Activated T-cell treated with anti-CD3 and anti-CD28 coated beads for 4 hours (primary cell): Measurements from ENCODE around the gene EVX1.

Experiments used
- DNase-seq: peaks from one replicate; pipeline ENCODE4 v3.0.0-alpha.2; 2020

EVX1 gene

DNA sequence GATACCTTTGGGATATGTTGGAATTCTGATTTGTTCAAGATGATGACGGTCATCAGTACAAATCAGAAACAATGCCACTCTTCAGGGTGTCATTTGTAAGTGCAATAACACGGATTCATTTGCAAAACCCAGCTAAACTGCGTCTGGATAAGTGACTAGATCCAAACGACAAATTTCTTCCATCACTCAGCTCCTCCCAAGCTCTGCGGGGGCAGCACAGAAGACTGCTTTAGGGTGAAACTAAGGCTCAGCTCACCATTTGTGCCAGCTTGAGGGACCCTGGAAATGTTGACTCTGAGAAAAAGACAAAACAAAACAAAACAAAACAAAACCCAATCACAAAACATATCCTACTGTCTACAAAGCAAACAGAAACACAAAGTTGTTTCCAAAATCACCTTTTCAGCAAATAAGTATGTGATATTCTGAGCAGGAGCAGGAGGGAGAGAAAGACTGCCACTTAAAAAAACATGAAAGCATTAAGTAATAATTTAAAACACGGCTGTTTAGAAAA is 8.0 kb downstream of the EVX1 start:
- DNase-seq: no peak

GRCh38 chr7:27251136-27251651 is 8.6 kb downstream of the EVX1 start:
- DNase-seq: no peak

- no peak for DNase-seq
These were observed 9.3 kb downstream of the EVX1 start for GRCh38 chr7:27251652-27252590.

- no peak for DNase-seq
These were observed 12.0 kb downstream of the EVX1 start for GRCh38 chr7:27254625-27255024.

DNA sequence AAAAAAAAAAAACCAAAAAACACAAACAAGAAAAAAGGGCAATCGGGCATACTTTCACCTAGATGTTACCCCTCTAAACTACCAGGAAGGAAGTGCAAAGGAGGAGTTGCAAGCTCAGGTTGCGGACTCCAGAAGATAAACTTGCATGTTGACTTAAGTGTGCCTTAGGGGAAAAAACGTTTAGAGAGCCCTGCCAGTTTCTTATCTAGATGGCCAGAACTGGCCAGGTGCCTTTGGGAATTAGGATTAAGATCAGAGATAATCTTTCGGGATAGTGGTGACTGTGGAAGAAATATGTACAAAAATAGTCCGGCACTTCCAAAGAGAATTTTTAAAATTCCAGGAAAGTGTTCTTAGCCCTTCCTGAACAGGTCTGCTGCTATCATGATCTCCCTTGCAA is 17.6 kb downstream of the EVX1 start:
- no peak for DNase-seq

- no peak for DNase-seq
These were observed 19.5 kb downstream of the EVX1 start for GRCh38 chr7:27262121-27262520.

- no peak for DNase-seq
These were observed 21.2 kb downstream of the EVX1 start for GRCh38 chr7:27263781-27264180.

GRCh38 chr7:27269455-27269854 is 26.9 kb downstream of the EVX1 start:
- DNase-seq: no peak

GRCh38 chr7:27271384-27271783 is 28.8 kb downstream of the EVX1 start:
- DNase-seq: no peak

- DNase-seq: no peak
These were observed 35.0 kb downstream of the EVX1 start for GRCh38 chr7:27277628-27278027.

GRCh38 chr7:27283558-27283957 is 41.0 kb downstream of the EVX1 start:
- no peak for DNase-seq

DNA sequence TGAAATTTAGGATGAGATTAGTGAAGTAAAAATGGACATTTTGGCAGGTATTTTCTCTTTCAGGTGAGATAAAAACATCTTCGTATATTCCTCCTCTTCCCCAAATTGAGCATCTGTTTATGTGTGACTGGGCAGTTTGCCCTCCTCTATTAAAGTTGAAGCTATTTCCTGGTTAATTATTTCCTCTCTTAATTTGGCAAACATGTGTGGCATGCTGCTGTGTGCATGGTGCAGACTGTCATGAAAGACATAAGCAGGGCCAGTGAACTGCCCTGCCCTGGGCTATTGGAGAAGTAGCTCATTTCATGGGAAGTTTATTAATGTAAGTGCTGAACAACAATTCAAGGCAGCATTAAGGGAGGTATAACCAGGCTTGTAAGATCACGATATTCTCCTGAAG is 52.6 kb downstream of the EVX1 start:
- no peak for DNase-seq

DNA sequence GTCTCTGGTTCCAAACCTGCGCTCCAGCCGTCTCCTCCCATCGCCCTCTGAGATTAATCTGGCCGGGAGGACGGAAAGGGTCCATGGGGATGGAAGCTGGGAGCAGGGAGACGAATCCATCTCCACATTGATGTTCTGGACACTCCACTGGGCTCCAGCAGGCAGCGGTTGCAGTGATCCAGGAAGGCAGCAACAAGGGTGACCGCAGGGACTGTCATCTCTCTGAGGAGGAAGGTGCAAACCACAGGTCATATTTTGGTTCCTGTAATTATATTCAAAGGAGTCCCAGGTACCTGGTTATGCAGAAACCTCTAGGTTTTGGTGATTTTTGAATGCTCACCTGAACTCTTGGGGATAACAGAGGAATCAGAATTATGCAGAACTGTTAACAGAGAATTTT is 54.8 kb downstream of the EVX1 start:
- DNase-seq: no peak
